Measurements from ENCODE around the gene PNMA8A.

DNA sequence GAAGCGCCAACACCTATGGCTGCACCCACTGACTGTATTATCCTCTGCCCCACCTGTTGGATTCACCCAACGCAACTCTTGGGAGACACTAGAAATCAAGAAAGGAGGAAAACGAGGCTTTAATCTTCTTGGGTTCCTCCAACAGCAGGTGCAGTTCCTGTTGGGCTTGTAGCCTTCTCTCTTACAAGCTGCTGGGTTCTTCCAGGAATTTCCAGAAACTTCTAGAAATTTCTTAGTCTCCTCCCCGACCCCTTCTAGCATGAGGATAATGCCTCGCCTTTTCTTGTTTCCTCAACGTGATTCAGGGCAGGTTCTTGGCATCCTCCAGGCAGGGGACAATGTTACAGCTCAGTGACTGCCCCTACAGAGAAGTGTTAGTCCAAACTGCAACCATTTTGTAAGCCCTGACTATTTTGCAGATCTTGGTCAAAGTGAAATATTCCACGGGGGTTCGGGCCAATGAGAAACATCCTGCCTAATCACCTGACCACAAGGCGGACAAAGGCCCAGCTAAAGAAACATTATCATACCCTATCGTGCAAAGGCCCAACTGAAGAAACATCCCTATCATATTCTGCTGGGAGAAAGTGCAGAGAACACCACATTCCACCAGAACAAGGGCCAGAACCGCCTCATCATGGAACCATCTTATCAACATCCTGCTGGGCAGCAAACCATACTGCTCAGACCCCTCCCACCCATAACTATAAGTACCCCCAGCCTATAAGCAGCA, 614 bp upstream of the PNMA8A start:
- TF ChIP-seq POLR2A (IDR thresholded peaks at IDR 0.05; ENCODE audit: low read length): no peak
- no peak for TF ChIP-seq GATA1 (IDR thresholded peaks at IDR 0.05; ENCODE audit: low read depth, low read length)

All from erythroblast (primary cell).